Loucy (cell line): Measurements from ENCODE around the gene BPHL.

ENCODE experiments used
- EZH2phosphoT487 ChIP-seq: fragments of 200-600 bp; IDR thresholded peaks from 2 replicates; pipeline ENCODE4 v1.6.1; 2018; ENCODE audit warnings: antibody characterized with exemption, mild to moderate bottlenecking, moderate library complexity, borderline replicate concordance
- TF ChIP-seq, protein P1 (sequence below): fragments of 200-600 bp; sonication (generic); conservative IDR thresholded peaks from 2 replicates; pipeline ENCODE4 v1.5.1; 2014; ENCODE audit warnings: mild to moderate bottlenecking, antibody characterized with exemption, low read length

DNA sequence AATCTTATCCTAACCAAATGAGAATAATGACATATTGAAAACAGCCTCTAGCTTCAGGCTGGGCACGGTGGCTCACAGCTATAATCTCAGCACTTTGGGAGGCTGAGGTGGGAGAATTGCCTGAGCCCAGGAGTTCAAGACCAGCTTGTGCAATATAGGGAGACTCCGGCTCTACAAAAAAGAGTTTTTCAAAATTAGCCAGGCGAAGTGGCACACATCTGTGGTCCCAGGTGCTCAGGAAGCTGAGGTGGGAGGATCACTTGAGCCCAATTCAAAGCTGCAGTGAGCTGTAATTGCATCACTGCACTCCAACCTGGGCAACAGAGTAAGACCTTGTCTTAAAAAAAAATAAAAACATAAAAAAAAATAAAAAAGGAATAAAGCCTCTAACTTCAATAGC, 34.2 kb downstream of the BPHL start:
- TF ChIP-seq, protein P1, sequence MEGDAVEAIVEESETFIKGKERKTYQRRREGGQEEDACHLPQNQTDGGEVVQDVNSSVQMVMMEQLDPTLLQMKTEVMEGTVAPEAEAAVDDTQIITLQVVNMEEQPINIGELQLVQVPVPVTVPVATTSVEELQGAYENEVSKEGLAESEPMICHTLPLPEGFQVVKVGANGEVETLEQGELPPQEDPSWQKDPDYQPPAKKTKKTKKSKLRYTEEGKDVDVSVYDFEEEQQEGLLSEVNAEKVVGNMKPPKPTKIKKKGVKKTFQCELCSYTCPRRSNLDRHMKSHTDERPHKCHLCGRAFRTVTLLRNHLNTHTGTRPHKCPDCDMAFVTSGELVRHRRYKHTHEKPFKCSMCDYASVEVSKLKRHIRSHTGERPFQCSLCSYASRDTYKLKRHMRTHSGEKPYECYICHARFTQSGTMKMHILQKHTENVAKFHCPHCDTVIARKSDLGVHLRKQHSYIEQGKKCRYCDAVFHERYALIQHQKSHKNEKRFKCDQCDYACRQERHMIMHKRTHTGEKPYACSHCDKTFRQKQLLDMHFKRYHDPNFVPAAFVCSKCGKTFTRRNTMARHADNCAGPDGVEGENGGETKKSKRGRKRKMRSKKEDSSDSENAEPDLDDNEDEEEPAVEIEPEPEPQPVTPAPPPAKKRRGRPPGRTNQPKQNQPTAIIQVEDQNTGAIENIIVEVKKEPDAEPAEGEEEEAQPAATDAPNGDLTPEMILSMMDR = no peak
- no peak for TF ChIP-seq EZH2phosphoT487
